Measurements from ENCODE around the gene CDKL2. TPM values are rescaled to one million over a fixed set of nuclear protein-coding genes. Genes with fewer than 3 reads are reported as not detected.
"Not testable (repeated sequence)": the region's sequence is repeated elsewhere in the genome, so short reads cannot be mapped to it uniquely, and the experiment has no call there.

The CDKL2 gene
- total RNA-seq, 4 donors from 2014 or later, result 1.2 to 3.1 TPM; not detected in 2

DNA sequence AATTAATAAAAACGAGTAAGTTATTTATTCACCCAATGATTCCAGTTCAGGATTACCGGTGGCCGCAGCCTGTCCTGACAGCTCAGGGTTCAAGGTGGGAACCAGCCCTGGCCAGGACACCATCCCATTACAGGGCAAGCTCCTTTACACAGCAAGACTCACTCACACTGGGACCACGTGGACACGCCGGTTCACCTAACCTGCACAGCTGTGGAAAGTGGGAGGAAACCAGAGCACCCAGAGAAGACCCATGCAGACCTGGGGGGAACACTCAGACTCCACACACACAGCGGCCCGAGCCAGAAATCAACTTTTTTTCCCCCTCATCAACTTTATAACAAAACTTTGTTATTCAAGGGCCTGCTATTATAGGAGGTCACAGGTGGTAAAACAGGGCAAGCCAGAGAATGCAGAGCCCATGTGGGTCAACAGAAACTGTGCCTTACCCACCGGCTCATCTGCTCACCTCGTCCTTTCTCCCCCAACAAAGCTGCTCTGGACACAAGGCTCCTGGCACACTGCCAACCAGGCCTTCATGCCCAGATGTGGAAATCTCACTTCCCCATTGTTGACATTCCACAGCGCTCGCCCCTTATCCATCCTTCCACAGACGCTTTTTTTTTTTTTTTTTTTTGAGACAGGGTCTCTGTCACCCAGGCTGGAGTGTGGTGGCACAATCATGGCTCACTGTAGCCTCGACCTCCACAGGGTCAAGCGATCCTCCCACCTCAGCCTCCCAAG is 82.5 kb downstream of the CDKL2 start:
- intact Hi-C loops (cut with DNase I; ENCODE audit: low total_unique reads), result no loop called here
- H3K27me3 ChIP-seq, result no peaks in the 10 kb centered on the region
- H3K36me3 ChIP-seq, result no peaks in the 10 kb centered on the region
- peak; percentile 23 to 30 for DNase-seq
- H3K27ac ChIP-seq, result no peak overlapping the region
- H3K4me3 ChIP-seq, result no peak overlapping the region
- H3K9me3 ChIP-seq, result no peaks in the 10 kb centered on the region
- TF ChIP-seq, protein P1, sequence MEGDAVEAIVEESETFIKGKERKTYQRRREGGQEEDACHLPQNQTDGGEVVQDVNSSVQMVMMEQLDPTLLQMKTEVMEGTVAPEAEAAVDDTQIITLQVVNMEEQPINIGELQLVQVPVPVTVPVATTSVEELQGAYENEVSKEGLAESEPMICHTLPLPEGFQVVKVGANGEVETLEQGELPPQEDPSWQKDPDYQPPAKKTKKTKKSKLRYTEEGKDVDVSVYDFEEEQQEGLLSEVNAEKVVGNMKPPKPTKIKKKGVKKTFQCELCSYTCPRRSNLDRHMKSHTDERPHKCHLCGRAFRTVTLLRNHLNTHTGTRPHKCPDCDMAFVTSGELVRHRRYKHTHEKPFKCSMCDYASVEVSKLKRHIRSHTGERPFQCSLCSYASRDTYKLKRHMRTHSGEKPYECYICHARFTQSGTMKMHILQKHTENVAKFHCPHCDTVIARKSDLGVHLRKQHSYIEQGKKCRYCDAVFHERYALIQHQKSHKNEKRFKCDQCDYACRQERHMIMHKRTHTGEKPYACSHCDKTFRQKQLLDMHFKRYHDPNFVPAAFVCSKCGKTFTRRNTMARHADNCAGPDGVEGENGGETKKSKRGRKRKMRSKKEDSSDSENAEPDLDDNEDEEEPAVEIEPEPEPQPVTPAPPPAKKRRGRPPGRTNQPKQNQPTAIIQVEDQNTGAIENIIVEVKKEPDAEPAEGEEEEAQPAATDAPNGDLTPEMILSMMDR (IDR thresholded peaks at IDR 0.05), result no peak
- no peak for TF ChIP-seq POLR2A (IDR thresholded peaks at IDR 0.05)
- H3K4me1 ChIP-seq, result no peaks in the 10 kb centered on the region

DNA sequence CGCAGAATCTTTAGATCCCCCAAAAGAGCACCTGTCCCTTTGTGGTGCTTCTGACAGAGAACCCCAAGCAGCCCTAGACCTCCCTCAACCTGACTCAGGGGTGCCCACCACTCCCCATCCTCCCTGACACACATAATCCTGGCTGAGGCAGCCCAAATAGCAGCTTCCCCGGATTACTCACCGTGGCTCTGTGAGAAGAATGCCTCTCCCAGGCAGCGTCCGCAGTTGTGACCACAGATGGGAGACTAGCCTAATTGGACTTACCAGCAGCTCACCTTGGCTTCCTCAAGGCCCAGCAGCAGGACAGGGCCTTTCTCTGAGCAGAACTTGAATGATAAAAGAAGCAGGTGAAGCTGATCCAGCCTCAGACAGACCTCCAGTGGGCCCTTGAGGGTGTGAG is 84.8 kb downstream of the CDKL2 start:
- H3K9me3 ChIP-seq, result no peaks in the 10 kb centered on the region
- intact Hi-C loops (cut with DNase I; ENCODE audit: low total_unique reads), result no loop called here
- H3K27ac ChIP-seq, result no peak overlapping the region
- DNase-seq, result no peak
- no peaks in the 10 kb centered on the region for H3K4me1 ChIP-seq
- TF ChIP-seq POLR2A (IDR thresholded peaks at IDR 0.05), result no peak
- TF ChIP-seq, protein P1 (IDR thresholded peaks at IDR 0.05), result no peak
- H3K27me3 ChIP-seq, result no peaks in the 10 kb centered on the region
- no peaks in the 10 kb centered on the region for H3K36me3 ChIP-seq
- no peak overlapping the region for H3K4me3 ChIP-seq

DNA sequence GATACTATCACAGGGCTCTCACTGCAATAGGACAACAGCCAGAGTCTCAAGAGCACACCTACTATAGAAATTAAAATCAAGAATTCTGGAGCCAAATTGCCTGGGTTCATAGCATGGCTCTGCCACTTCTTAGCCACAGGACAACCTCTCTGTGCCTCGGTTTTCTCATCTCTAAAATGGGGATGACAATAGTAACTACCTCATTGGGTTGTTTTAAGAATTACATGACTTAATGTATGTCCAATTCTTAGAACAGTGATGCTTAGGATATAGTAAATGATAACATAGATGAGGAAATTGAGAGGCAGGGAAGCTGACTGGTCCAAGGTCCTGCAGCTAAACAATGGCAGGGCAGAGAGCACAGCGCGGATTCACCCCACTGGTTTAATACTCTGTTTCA is 85.5 kb downstream of the CDKL2 start:
- no peaks in the 10 kb centered on the region for H3K9me3 ChIP-seq
- intact Hi-C loops (cut with DNase I; ENCODE audit: low total_unique reads), result no loop called here
- no peak overlapping the region for H3K27ac ChIP-seq
- H3K36me3 ChIP-seq, result no peaks in the 10 kb centered on the region
- no peaks in the 10 kb centered on the region for H3K27me3 ChIP-seq
- H3K4me1 ChIP-seq, result no peaks in the 10 kb centered on the region
- DNase-seq, result no peak
- no peak for TF ChIP-seq POLR2A (IDR thresholded peaks at IDR 0.05)
- H3K4me3 ChIP-seq, result no peak overlapping the region

DNA sequence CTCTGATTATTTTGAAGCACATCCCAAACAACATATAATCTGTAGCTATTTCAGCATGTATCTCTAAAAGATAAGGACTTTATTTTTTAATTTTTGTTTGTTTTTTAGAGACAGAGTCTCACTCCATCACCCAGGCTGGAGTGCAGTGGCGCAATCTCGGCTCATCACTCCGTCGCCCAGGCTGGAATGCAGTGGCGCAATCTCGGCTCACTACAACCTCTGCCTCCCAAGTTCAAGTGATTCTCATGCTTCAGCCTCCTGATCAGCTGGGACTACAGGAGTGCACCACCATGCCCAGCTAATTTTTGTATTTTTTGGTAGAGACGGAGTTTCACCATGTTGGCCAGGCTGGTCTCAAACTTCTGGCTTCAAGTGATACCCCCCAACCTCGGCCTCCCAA is 86.1 kb downstream of the CDKL2 start:
- H3K27ac ChIP-seq; intact Hi-C loops (cut with DNase I; ENCODE audit: low total_unique reads); H3K4me3 ChIP-seq; H3K27me3 ChIP-seq; H3K9me3 ChIP-seq; H3K36me3 ChIP-seq; H3K4me1 ChIP-seq; DNase-seq: not testable (repeated sequence)

DNA sequence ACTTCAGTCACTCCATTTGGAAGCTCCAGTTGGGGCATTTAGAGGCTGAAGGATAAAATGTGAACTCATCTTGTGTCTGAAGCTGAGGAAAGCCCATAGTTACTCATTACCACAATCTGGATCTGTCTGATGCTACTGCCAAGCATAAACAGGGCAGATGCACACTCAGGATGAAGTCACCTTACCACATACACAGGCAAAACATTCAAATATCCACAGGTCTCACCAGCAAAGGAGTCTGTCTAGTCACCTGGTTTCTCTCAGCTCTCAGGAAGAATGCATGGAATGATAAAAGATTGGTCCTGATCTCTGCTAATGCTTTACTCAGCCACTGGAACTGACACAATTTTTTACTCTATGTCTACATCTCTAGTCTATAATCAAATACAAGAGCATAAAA is 87.5 kb downstream of the CDKL2 start:
- no peak for DNase-seq
- Histone ChIP-seq H3K27ac (no peak overlapping the region), H3K27me3 (no peaks in the 10 kb centered on the region), H3K36me3 (no peaks in the 10 kb centered on the region), H3K4me3 (no peak overlapping the region), H3K4me1 (no peaks in the 10 kb centered on the region), H3K9me3 (no peaks in the 10 kb centered on the region)
- TF ChIP-seq POLR2A (IDR thresholded peaks at IDR 0.05), result no peak
- TF ChIP-seq, protein P1 (IDR thresholded peaks at IDR 0.05), result no peak
- intact Hi-C loops (cut with DNase I; ENCODE audit: low total_unique reads), result no loop called here

DNA sequence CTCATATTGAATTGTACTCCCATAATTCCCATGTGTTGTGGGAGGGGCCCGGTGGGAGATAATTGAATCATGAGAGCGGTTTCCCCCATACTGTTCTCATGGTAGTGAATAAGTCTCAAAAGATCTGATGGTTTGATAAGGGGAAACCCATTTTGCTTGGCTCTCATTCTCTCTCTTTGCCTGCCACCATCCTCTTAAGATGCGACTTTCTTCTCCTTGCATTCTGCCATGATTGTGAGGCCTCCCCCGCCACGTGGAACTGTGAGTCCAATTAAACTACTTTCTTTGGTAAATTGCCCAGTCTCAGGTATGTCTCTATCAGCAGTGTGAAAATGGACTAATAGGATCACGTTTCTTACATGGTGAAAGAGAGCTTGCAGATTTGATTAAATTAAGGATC is 93.0 kb downstream of the CDKL2 start:
- H3K27ac ChIP-seq; H3K27me3 ChIP-seq; H3K9me3 ChIP-seq; DNase-seq; H3K36me3 ChIP-seq; H3K4me1 ChIP-seq; intact Hi-C loops (cut with DNase I; ENCODE audit: low total_unique reads); H3K4me3 ChIP-seq: not testable (repeated sequence)

DNA sequence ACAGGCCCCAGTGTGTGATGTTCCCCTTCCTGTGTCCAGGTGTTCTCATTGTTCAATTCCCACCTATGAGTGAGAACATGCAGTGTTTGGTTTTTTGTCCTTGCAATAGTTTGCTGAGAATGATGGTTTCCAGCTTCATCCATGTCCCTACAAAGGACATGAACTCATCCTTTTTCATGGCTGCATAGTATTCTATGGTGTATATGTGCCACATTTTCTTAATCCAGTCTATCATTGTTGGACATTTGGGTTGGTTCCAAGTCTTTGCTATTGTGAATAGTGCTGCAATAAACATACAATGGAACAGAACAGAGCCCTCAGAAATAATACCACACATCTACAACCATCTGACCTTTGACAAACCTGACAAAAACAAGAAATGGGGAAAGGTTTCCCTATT is 96.4 kb downstream of the CDKL2 start:
- H3K27ac ChIP-seq; H3K27me3 ChIP-seq; H3K4me3 ChIP-seq; intact Hi-C loops (cut with DNase I; ENCODE audit: low total_unique reads); H3K9me3 ChIP-seq; H3K36me3 ChIP-seq; H3K4me1 ChIP-seq; DNase-seq: not testable (repeated sequence)

DNA sequence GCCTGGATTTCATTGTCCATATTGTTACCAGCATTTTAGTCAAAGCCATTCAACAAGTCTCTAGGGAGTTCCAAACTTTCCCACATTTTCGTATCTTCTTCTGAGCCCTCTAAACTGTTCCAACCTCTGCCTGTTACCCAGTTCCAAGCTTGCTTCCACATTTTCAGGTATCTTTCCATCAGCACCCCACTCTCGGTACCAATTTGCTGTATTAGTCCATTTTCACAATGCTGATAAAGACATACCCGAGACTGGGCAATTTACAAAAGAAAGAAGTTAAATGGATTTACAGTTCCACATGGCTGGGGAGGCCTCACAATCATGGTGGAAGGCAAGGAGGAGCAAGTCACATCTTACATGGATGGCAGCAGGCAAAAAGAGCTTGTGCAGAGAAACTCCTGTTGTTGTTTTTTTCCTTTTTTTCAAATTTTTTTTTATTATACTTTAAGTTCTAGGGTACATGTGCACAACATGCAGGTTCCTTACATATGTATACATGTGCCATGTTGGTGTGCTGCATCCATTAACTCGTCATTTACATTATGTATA is 96.9 kb downstream of the CDKL2 start:
- H3K27me3 ChIP-seq; H3K4me3 ChIP-seq; H3K36me3 ChIP-seq; DNase-seq; H3K4me1 ChIP-seq; intact Hi-C loops (cut with DNase I; ENCODE audit: low total_unique reads); H3K9me3 ChIP-seq; H3K27ac ChIP-seq: not testable (repeated sequence)

DNA sequence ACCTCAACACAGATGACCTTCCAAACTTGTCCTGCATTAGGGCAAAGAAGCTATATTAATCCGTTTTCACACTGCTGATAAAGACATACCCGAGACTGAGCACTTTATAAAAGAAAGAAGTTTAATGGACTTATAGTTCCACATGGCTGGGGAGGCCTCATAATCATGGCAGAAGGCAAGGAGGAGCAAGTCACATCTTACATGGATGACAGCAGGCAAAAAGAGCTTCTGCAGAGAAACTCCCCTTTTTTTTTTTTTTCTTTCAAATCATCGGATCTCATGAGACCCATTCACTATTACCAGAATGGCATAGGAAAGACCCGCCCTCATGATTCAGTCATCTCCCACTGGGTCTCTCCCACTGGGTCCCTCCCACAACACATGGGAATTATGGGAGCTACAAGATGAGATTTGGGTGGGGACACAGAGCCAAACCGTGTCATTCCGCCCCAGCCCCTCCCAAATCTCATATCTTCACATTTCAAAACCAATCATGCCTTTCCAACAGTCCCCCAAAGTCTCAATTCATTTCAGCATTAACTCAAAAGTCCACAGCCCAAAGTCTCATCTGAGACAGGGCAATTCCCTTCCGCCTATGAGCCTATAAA is 98.7 kb downstream of the CDKL2 start:
- H3K4me3 ChIP-seq; H3K9me3 ChIP-seq; H3K27me3 ChIP-seq; H3K27ac ChIP-seq; intact Hi-C loops (cut with DNase I; ENCODE audit: low total_unique reads); DNase-seq; H3K36me3 ChIP-seq; H3K4me1 ChIP-seq: not testable (repeated sequence)

Measured in uterus (tissue), 4 donors.